RKO (cell line): ENCODE results near the gene RETREG1.
"Not testable (repeated sequence)": the region's sequence is repeated elsewhere in the genome, so short reads cannot be mapped to it uniquely, and the experiment has no call there.

Experiments
- DNase-seq: peaks from one replicate; pipeline ENCODE4 v3.0.0-alpha.2; 2016; ENCODE audit warnings: low spot score

Gene RETREG1, protein sequence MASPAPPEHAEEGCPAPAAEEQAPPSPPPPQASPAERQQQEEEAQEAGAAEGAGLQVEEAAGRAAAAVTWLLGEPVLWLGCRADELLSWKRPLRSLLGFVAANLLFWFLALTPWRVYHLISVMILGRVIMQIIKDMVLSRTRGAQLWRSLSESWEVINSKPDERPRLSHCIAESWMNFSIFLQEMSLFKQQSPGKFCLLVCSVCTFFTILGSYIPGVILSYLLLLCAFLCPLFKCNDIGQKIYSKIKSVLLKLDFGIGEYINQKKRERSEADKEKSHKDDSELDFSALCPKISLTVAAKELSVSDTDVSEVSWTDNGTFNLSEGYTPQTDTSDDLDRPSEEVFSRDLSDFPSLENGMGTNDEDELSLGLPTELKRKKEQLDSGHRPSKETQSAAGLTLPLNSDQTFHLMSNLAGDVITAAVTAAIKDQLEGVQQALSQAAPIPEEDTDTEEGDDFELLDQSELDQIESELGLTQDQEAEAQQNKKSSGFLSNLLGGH

DNA sequence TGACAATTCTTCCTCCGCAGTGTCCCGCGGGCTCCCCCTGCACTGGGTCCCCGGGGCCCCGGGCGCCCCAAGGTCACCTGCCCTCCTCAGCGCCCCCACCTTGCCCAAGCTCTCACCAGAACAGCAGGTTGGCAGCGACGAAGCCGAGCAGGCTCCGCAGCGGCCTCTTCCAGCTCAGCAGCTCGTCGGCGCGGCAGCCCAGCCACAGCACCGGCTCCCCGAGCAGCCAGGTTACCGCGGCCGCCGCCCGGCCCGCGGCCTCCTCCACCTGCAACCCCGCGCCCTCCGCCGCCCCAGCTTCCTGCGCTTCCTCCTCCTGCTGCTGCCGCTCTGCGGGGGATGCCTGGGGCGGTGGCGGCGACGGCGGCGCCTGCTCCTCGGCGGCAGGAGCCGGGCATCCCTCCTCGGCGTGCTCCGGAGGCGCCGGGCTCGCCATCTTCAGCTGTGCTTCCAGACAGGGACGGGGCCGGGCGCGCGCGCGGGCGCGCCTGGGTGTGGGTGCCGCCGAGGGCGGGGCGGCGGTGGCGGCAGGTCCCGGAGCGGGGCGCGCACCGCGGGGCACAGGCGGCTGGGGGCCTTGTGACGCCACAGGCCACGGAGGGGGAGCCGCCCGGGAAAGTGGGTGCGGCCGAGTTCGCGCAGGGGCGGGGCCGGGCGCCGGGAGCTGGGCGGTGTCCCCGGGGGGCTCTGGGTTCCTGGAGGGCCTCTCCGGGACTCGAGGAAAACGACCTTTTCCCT, at the start of gene RETREG1:
TSS of gene RETREG1 (minus strand) at position 462 of the 738 bp plus-strand sequence. CDS start at position 436, 26 bp downstream.
- peak; percentile 51 for DNase-seq

DNA sequence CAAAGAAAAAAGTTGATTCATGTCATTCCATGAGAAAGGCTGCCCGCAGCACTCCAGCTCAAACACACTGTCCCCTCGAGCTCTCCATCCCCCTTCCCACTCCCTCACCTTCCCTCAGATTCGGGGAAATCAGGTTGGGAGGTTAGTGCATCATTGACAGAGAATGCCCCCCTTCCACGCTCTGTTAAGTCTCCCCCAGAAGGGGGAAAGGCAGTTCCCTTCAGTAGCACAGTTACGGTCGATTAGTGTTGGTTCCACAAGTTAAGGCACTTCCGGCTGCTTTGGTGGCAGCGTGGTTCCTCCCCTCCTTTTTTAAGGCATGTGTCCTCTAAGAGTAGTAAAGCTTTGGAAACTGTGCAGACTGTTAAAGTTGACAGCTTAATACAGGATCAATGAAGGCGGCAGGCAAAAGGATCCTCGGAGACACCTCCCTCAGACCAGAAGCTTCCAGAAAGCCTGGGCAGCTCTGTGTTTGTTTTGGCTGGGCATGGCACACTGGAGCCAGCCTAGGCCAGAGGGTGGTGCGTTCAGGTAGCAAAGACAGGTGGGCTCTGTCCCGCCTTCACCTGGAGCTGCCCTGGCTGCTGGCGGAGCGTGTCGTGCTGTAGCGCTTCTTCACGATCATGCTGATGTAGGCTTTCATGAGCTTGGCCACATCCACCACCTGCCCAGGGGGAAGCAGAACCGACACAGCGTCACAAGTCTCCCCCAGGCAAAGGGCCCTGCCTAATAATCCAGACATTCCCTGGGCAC, 49.5 kb upstream of the RETREG1 start:
- DNase-seq = no peak

GRCh38 chr5:16665601-16666000, 48.8 kb upstream of the RETREG1 start:
- DNase-seq = no peak

GRCh38 chr5:16664368-16664767, 47.6 kb upstream of the RETREG1 start:
- no peak for DNase-seq

- no peak for DNase-seq
These were observed 47.0 kb upstream of the RETREG1 start for GRCh38 chr5:16663840-16664239.

DNA sequence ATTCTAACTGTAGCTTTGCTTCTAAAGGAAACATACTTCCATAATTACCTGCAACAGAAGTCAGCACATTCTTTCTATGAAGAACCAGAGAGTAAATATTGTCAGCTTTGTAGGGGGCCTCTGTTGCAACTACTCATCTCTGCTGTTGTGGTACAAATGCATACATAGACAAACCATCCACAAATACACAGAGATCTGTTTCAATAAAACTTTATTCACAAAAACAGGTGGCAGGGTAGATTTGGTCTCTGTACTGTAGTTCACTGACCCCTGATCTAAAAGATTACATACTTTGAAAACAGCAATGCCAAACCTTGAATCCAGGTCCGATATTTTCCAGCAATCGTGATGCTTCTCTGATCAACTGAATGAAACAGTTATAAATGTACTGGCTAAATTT, 44.9 kb upstream of the RETREG1 start:
- DNase-seq = no peak

GRCh38 chr5:16660982-16661381, 44.2 kb upstream of the RETREG1 start:
- no peak for DNase-seq

DNA sequence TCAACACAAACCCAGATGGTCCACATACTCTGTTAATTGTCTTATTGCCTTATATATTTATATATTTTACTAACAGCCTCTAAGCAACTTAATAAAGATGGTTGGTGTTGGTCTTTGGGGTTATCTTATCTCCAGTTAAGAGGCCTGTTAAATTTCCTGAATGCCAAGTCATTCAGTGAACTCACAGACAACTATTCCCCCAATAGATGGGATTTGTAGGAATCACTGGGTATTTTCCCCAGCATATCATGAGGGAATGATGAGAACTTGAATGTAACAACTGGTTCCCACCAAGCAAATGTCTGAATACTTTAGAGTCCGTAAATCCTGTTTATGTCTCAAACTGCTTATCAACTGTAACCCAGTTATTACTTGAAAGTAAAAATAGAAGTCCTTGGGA, 42.7 kb upstream of the RETREG1 start:
- no peak for DNase-seq

DNA sequence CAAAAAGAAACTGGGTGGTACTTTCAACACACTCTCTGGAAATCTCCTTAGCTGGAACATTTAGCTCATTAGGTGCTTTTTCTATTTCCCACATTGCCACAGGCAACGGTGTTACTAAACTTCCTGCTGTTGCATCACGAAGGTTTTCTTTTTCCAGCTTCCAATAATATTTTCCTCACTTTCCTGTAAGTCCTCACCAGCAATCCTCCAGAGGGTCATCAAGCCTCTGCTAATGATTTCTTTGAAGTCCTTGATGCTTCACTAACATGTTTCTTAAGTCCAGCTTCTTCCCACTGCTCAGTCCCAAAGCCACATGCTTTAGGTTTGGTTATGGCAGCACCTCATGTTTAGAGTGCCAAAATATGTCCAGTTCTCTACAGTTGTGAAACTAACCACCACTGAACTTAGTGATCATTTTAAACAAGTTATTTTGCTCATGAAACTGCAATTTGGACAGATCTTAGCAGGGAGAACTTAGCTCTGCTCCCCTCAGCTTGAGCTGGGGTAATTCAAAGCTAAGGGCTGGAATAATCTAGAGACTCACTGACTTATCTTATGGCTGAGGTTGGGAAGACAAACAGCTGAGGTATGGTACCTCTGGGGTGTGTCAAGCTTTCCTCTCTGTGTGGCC, 39.9 kb upstream of the RETREG1 start:
- DNase-seq = no peak

DNA sequence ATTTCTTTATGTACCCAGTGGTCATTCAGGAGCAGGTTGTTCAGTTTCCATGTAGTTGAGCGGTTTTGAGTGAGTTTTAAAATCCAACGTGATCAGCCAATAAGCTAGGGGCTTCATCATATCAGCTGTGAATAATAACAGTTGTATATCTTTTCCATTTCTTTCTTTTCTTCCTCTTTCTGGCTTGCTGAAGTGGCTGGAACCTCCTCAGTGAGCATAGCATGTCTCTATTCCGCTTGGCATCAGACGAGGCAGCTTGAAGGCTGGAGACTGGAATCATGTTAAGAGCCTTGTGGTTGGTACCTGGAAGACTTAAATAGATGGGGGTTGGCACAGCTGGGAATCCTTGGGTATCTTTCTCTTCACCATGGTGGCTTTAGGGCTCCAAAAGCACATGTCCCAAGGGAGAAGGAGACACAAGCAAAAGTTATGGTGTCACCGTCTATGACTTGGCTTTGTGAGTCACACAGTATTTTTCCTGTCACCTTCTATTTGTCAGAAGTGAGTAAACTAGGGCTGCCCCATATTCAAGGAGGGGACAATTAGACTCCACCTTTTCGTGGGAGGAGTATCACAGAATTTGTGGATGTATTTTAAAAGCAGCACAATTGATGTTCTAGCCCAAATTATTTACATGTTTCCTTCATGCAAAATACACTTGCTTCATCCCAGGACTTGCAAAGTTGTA, 38.0 kb upstream of the RETREG1 start:
- peak; percentile 70 for DNase-seq

- not testable (repeated sequence) for DNase-seq
These were observed 31.9 kb upstream of the RETREG1 start for GRCh38 chr5:16648739-16649138.

- no peak for DNase-seq
These were observed 27.6 kb upstream of the RETREG1 start for GRCh38 chr5:16644301-16644889.

GRCh38 chr5:16642867-16643266, 26.1 kb upstream of the RETREG1 start:
- no peak for DNase-seq

GRCh38 chr5:16639206-16639605, 22.4 kb upstream of the RETREG1 start:
- no peak for DNase-seq

GRCh38 chr5:16628376-16628775, 11.6 kb upstream of the RETREG1 start:
- no peak for DNase-seq

- no peak for DNase-seq
These were observed 10.0 kb upstream of the RETREG1 start for GRCh38 chr5:16626696-16627264.

DNA sequence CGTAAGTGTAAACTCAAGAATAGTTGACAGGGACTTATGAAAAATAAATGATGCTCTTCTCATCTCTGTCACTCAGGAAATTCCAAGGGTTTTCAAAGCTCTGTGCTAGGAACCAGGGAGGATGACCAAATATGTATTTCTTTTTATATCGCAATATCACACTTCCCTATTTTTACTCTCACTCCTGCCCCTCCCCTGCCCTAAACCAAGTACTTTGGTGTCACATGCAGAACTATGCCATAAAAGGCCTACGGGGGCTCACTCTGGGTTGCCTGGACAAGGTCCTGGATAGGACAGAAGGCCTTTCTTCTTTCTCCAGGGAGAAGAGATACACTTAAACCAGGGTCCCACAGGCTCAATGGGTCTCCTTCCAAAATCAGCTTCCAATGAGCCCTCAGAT, 8.3 kb upstream of the RETREG1 start:
- DNase-seq = no peak

DNA sequence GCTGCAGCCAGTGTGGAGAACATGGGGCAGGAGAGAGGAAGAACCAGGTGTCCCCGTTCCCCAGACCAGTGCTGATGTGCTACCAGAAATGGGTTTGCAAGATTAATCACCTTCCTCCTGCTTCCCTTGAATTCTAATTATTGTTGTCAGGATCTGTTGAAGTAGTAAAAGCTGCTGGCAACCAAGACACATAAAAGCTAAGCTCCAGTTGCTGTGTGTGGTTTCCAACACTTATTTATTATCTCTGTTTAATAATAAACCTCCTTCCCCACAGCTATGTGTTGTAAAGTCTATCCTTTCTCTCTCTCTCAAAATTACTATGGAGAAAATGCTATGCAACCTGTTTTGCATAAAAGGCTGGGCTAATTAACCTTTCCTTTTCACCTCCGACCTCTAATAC, 2.3 kb upstream of the RETREG1 start:
- DNase-seq = no peak

GRCh38 chr5:16618138-16618897, 1.5 kb upstream of the RETREG1 start:
- no peak for DNase-seq
